Measurements from ENCODE around the gene FCER1A. TPM values are rescaled to one million over a fixed set of nuclear protein-coding genes. Genes with fewer than 3 reads are reported as not detected.
"Not testable (repeated sequence)": the region's sequence is repeated elsewhere in the genome, so short reads cannot be mapped to it uniquely, and the experiment has no call there.

FCER1A gene
- total and polyA plus RNA-seq, 10 of the 15 experiments (the other 5 are each of a cell fraction or from before 2014, with no cell fraction given) = 0.06 to 0.62 (median 0.20) TPM; not detected in 5

DNA sequence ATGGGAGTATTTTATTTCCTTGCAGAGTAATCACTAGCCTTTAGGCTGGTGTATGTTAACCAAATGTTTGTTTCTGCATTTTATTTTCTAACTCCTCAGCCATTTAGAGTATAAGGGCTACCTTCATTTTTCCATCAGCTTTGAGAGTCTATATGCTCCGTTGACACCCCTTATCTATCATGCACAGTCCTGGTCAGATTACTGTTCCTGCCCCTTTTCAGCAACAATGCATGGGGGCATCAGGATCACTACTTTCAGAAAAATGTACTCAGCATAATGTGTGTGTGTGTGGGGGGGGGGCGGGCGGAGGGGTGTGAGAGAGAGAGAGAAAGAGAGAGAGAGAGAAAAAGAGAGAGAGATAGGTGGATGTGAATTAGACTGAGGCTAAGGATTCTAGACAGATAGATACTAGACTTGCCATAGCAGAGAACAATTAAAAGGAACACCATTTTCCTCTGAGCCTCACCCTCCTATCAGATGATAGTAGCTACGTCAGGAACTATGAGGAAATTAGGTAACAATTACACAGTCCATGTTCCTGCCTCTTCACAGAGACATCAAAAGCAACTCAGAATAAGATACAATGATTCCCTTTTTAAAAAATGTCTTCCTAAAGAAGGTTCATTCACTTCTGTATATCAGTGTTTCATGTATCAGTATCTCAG, 40.8 kb downstream of the FCER1A start (continued):
- TF ChIP-seq, protein P1, sequence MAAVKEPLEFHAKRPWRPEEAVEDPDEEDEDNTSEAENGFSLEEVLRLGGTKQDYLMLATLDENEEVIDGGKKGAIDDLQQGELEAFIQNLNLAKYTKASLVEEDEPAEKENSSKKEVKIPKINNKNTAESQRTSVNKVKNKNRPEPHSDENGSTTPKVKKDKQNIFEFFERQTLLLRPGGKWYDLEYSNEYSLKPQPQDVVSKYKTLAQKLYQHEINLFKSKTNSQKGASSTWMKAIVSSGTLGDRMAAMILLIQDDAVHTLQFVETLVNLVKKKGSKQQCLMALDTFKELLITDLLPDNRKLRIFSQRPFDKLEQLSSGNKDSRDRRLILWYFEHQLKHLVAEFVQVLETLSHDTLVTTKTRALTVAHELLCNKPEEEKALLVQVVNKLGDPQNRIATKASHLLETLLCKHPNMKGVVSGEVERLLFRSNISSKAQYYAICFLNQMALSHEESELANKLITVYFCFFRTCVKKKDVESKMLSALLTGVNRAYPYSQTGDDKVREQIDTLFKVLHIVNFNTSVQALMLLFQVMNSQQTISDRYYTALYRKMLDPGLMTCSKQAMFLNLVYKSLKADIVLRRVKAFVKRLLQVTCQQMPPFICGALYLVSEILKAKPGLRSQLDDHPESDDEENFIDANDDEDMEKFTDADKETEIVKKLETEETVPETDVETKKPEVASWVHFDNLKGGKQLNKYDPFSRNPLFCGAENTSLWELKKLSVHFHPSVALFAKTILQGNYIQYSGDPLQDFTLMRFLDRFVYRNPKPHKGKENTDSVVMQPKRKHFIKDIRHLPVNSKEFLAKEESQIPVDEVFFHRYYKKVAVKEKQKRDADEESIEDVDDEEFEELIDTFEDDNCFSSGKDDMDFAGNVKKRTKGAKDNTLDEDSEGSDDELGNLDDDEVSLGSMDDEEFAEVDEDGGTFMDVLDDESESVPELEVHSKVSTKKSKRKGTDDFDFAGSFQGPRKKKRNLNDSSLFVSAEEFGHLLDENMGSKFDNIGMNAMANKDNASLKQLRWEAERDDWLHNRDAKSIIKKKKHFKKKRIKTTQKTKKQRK (IDR thresholded peaks at IDR 0.05; ENCODE audit: low read depth, low read length) = no peak
- TF ChIP-seq FOS (IDR thresholded peaks at IDR 0.05; ENCODE audit: borderline replicate concordance, extremely low read depth, insufficient read length) (no peak), CREB1 (IDR thresholded peaks at IDR 0.05; ENCODE audit: low read depth) (no peak), PAX8 (IDR thresholded peaks at IDR 0.05) (no peak), KDM1A (IDR thresholded peaks at IDR 0.05; ENCODE audit: borderline replicate concordance) (no peak), GABPA (IDR thresholded peaks at IDR 0.05; ENCODE audit: low read depth) (no peak), NFIC (IDR thresholded peaks at IDR 0.05; ENCODE audit: low read depth, low read length) (no peak), PML (IDR thresholded peaks at IDR 0.05; ENCODE audit: low read length) (no peak)
- TF ChIP-seq, protein P2, sequence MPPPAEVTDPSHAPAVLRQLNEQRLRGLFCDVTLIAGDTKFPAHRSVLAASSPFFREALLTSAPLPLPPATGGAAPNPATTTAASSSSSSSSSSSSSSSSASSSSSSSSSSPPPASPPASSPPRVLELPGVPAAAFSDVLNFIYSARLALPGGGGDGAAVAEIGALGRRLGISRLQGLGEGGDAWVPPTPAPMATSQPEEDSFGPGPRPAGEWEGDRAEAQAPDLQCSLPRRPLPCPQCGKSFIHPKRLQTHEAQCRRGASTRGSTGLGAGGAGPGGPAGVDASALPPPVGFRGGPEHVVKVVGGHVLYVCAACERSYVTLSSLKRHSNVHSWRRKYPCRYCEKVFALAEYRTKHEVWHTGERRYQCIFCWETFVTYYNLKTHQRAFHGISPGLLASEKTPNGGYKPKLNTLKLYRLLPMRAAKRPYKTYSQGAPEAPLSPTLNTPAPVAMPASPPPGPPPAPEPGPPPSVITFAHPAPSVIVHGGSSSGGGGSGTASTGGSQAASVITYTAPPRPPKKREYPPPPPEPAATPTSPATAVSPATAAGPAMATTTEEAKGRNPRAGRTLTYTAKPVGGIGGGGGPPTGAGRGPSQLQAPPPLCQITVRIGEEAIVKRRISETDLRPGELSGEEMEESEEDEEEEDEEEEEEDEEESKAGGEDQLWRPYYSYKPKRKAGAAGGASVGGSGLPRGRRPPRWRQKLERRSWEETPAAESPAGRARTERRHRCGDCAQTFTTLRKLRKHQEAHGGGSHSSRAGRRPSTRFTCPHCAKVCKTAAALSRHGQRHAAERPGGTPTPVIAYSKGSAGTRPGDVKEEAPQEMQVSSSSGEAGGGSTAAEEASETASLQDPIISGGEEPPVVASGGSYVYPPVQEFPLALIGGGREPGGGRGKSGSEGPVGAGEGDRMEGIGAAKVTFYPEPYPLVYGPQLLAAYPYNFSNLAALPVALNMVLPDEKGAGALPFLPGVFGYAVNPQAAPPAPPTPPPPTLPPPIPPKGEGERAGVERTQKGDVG (CRISPR knock-in tag; IDR thresholded peaks at IDR 0.05) = no peak

DNA sequence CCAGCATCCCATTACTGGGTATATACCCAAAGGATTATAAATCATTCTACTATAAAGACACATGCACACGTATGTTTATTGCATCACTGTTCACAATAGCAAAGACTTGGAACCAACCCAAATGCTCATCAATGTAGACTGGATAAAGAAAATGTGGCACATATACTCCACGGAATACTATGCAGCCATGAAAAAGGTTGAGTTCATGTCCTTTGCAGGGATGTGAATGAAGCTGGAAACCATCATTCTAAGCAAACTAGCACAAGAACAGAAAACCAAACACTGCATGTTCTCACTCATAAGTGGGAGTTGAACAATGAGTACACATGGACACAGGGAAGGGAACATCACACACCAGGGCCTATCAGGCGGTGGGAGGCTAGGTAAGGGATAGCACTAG, 47.2 kb downstream of the FCER1A start:
- SMC1A ChIA-PET (ENCODE audit: uncharacterized antibody, unreplicated experiment) = interaction anchor here (0.7 kb wide), 1 partner anchor 658 kb away, joined by 3 read pairs; no protein-coding TSS in a partner anchor
- H3K4me3 ChIP-seq; POLR2A ChIA-PET; RAD21 ChIA-PET (ENCODE audit: unreplicated experiment); H2AFZ ChIP-seq (ENCODE audit: control insufficient read depth, low read depth, low read length); H3K4me2 ChIP-seq (ENCODE audit: control insufficient read depth, insufficient read depth); in situ Hi-C loops (cut with MboI); H3K9me3 ChIP-seq (replicated peaks; ENCODE audit: control insufficient read depth, insufficient read depth, low read length); FAIRE-seq; H3K36me3 ChIP-seq (ENCODE audit: control insufficient read depth in 2 of 2, insufficient read depth in 2 of 2, low read length in 1 of 2); H3K79me2 ChIP-seq (ENCODE audit: control insufficient read depth, insufficient read depth, low read length); H4K20me1 ChIP-seq (ENCODE audit: control insufficient read depth, insufficient read depth); CTCF ChIA-PET; H3K27ac ChIP-seq (ENCODE audit: control insufficient read depth, insufficient read depth); H3K4me1 ChIP-seq (ENCODE audit: control insufficient read depth, insufficient read depth, low read length); H3K27me3 ChIP-seq (replicated peaks in 1 of 2; ENCODE audit: control insufficient read depth in 2 of 2, insufficient read depth in 2 of 2, low read length in 1 of 2); DNase-seq (ENCODE audit: low read depth, low spot score); BruUV-seq (replicated peaks); ATAC-seq; H3K9ac ChIP-seq (ENCODE audit: control insufficient read depth, insufficient read depth, low read length): not testable (repeated sequence)
- WGBS (ENCODE audit: insufficient coverage, insufficient replicate concordance, low lambda C conversion rate, missing lambda C conversion rate) = 26% methylated on average over 3 of the region's 3 CpGs
- intact Hi-C loops (cut with micrococcal nuclease; ENCODE audit: unreplicated experiment) = loop anchor here (10.0 kb wide), 1 partner anchor 65 kb away; no protein-coding TSS in a partner anchor
